ENCODE results near the gene CHIC2. TPM values are rescaled to one million over a fixed set of nuclear protein-coding genes. Genes with fewer than 3 reads are reported as not detected.

CHIC2 gene
- total RNA-seq, 1 experiment from 2014 or later, result 17.7 TPM

DNA sequence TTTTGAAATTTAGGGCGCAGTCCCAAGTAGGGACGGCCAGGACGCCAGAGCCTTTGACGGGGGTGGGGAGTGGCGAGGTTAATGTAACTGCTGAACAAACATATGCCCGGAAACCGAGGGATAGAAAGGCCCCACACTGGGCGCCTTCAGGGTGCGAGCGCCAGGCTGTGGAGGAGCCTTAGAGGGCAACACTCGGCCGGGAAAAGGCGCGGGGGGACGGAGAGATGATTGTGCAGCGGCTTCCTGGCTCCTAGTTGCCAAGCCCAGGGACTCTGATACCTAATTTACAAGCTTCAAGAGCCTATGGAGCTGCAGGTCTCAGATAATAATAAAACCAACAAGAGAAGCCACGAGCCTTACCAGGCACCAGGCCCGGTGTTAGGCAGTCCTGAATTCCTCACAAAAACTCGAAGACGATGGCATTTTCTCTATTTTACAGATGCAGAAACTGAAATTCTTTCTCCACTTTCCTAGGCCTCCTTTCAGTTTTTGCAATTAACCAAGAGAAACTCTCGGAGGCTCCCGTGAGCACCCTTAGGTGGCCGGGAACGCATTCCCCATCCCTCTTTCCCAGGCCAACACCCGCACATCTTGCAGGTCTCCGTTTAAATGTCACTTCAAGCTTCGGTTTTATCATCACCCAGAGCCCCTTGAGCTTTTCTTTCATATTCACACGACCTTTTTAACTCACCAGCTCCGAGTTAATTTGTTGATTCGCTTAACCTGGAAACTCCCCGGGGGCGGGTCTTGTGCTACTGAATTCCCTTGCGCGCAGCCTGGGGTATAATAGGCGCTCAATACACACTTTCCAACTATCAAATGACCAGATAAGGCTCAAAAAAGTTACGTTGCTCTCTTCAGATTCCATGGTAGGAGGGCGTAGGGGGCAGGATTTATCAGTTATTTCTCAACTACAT, 29.2 kb upstream of the CHIC2 start:
- DNase-seq (ENCODE audit: low spot score), result no peak

DNA sequence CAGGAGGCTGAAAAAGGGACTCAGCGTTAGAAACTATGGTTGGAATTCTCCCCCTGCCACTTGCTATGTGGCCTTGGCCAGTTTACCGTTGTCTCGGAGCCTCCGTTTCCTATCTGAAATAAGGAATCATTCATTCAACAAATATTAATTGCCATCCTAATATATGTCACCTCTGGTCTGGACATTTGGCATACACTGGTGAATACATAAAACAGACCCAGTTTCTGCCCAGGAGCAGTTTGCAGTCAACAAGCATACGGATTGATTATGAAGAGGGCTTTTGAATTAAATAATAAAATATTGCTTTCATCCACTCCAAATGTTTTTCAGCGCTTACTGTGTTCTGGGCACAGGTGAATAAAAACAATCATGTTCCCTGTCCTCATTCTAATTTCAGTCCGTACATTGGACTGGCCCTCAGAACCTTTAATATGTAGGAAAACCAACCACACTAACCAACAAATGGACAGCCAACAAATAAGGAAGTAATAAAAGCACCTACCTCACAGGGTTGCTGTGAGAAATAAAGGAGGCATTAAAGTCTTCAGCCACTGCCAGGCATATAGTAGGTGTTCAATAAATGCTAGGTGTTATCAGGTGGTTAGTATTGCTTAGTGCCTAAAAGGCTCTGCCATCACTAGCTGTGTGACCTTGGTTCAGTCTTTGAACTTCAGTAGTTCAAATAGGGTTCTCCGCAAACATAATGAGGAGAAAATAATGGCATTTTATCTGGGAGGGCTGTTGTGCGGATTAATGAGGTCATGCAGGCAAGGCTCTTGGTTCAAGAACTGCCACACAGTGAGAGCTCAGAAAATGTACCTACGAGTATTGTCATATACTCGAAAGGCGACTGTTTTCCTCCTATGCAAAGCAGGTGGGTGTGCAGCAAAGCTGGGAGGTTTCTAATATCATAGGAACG, 28.3 kb upstream of the CHIC2 start:
- no peak for DNase-seq (ENCODE audit: low spot score)

DNA sequence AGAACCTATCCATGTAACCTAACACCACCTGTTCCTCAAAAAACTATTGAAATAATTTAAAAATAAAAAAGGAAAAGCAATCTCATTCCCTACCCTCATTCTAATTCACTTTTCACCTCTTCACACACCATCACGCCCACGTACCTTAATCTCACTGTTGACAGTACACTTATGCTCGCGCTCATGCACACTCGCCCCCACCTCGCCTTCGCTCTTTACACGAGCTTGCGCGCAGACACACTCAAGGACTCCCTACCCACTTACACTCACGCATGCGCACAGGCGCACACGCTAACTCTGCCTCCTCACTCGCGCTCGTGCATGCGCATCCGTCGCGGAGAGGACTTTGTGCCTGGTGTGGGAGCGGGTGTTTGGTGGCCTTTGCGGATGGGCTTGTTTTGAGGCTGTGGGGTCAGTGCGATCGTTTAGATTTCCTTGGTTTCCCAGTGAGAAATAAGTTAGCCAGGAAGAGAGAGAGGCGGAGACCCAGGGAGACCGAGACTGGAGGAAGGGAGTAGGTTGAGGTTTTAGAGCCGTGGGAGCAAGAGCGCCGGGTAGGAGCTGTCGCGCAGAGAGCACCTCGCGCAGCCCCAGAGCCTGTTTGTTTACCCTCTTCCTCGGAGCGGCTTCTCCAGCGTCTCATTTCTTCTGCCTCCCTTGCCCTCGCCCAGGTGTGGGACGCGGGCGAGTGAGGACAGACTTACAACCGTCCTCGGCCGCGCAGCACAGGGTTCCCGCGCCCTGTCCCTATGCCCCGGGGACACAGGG, 27.4 kb upstream of the CHIC2 start:
- DNase-seq (ENCODE audit: low spot score), result peak; percentile 18

DNA sequence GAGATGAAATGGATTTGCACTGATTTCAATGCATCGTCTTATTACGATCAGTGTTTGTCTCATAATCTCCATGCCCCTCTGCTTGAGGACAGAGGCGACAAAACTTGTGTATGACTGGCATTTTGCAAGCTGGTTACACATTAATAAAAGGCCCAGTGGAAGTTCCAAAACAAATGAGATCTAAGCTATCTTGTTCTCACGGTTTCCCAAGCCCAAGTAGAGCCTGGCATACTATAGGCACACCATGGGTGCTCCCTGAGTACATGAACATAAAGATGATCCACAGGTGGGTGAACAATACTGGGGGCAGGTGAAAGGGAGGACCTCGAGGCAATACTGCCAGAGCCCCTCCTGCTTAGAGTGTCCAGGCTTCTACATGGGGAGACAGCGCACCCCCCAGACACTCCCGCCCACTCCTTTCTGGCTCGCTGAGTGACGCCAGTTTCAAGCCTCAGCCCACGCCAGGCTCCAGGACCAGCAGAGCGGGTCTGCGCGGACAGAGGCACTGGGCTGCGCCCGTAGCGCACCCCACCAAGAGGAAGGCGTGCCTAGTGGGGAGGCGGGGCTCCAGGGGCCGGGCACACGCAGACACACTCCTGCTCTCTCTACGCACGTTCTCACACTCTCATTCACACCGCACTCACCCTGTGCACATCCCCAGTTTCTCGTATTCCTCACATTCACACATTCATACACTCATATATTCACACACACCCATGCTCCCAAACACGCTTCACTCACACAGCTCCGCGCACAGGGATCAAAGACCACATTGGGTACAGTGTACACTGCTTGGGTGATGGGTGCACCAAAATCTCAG, 26.6 kb upstream of the CHIC2 start:
- DNase-seq (ENCODE audit: low spot score), result no peak

DNA sequence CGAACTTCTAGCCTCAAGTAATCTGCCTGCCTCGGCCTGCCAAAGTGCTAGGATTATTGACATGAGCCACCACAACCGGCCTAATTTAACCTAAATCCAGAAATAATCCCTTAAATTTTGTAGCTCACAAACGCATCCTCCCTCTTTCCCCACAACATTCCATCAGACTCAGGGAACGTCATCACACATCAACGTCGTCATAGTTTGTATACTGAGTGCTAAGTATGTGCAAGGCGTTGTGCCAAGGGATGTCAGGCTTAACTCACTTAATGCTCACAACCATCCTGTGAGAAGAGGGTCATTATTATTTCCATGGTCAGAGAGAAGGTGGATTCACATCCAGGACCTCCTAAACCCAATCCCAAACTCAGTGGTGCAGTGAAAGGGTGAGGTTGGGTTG, 26.0 kb upstream of the CHIC2 start:
- no peak for DNase-seq (ENCODE audit: low spot score)

DNA sequence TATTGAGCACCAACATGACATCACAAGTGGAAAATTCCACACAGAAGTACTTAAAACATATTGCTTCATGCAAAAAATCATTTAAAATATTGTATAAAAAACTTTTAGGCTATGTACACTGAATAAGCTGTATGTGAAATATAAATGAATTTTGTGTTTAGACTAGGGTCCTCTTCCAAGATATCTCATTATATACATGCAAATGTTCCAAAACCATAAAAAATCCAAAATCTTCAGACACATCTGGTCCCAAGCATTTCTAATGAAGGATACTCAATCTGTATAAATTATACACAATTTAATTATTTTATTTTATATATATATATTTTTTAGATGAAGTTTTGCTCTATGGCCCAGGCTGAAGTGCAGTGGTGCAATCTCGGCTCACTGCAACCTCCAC, 25.5 kb upstream of the CHIC2 start:
- no peak for DNase-seq (ENCODE audit: low spot score)

DNA sequence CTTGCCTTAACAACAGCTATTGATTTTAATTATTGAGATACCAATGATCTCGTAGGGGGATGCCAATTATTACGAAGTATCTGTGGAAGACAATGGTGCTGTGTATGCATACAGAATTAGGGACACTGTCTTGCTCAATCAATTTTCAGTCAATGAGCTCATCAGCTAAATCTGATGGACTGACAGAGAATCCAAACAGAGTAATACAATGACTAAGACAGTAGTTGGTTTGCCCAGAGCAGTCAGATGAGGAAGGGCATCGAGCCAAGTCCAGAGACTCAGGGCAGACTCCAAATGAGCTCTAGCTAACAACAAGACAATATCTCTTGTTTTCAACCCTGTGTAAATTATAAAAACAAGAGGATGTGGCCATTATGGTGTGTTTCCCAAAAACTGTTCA, 20.9 kb upstream of the CHIC2 start:
- DNase-seq (ENCODE audit: low spot score), result no peak

DNA sequence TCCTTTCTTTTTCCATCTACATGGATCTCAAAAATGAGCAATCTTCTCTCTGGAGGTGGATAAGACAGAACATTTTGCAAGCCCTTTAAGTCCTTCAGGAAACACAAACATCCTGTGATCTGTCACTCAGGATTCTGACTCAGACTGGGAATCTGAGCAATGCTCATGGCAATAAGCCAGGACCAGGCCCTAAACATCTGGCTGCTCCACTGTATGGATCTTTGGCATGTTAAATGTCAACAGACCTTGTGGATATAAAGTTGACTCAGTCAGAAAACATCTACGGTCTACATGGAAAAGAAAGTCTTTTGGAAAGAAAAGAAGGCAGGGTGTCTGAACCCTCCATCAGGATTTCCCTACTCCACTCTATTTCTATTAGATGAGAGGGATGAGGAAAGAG, 17.8 kb upstream of the CHIC2 start:
- DNase-seq (ENCODE audit: low spot score), result peak; percentile 95

DNA sequence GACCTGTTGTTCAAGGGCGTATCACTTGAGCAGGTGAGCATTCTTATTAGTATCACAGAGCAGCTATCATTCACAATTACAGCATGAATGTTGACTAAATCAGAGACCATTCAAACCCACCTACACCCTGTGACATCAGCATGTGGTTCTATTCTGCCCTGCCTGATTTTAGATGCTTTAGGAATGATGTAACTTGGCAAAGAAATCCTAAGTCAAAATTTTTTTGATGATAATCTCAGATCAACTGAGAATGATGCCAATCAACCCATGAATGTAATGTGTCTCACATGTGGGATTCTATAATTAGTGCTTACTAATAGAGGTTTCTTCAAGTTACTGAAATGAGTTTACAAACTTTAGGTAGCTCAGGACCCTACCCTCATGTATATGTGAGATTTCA, 13.4 kb upstream of the CHIC2 start:
- no peak for DNase-seq (ENCODE audit: low spot score)

DNA sequence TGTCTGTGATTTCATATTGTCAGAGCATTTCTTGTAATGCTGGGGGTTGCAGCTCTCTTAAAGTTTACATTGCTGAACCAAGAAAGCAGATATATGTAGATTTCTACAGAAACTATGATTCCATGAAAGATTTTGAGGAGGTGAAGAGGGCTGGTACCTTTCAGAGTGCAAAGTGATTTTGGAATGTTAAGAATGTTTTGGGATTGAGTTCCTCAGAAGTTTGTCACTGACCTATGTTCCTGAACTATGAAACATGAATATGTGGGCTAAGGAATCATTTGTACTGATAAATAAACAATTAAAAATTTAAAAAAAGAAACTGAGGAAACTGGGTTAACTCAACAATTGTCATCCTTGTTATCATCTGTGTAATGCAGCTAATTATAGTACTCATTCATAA, 12.3 kb upstream of the CHIC2 start:
- no peak for DNase-seq (ENCODE audit: low spot score)

DNA sequence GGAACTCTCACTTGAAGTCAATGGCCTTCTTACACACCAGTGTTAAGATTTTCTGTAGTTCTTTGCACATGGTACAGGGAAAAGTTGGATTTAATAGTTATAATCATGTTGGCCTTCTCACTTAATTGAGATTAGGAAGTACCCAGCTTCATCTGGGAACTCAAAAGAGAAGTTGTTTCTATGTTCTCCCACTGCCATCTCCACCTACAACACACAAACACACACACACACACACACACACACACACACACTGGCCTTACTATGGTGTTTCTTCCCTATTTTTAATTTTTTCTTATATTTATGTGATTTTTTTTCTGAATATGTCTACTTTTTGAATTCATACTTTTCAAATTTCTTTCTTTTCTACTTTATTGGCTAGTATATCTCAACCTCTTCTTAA, 10.0 kb upstream of the CHIC2 start:
- DNase-seq (ENCODE audit: low spot score), result no peak

DNA sequence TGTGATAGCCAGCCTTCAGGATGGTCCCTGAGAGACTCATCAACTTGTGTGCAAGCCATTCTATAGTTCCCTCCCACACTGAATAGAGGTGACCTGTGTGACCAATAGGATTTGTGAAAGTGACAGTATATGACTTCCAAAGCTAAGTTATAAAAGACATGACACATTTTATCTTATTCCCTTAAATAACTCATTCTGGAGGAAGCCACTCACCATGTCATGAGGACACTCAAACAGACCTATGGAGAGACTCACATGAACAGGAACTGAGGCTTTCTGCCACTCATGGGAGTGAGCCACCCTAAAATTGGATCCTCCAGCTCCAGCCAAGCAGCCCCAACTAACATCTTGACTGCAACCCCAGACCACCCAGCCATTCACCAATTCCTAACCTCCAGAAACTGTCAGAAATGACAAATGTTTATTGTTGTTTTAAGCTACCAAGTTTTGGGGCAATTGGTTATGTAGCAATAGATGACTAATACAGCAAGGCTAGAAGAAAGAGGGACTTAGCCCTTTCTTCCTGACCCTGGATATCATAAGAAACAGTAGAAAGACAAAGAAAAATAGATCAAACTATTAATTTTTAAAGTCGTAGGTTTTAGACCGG, 9.0 kb upstream of the CHIC2 start:
- no peak for DNase-seq (ENCODE audit: low spot score)

DNA sequence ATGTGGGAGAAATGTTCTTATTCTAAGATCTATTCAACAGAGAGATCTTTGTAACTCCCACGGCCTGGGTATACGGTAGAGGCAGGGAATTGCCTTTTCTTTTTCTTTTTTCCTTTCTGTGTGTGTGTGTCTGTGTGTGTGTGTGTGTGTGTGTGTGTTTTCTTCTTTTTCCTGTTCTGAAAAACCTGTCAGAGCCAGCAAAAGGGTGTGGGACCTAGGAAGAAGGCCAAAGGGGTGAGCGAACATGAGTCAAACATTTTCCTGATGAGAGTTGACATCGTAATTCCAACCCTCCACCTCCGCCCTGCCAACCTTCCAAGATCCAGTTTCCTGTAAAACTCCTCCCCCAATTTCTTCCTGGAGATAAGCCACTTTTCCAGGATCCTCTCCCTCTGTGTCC, 2.8 kb upstream of the CHIC2 start:
- peak; percentile 39 for DNase-seq (ENCODE audit: low spot score)

DNA sequence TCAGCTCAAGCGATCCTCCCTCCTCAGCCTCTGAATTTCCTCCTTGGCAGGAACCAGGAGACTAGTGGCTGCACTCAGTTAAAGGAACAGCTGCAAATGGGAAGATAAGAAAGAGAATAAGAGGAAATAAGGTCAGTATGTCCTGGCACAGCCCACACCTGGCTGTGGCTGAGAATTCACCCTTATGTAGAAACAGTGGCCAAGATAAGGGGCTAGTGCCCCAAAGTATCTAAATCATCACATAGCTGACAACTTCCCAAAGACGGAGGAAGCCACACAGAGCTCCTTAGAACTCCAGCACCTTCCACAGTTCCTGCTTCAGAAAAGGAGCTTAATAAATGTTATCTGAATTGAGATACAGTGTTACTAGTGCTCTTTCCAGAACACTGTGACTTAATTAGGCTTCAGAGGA, 2.3 kb upstream of the CHIC2 start:
- no peak for DNase-seq (ENCODE audit: low spot score)

DNA sequence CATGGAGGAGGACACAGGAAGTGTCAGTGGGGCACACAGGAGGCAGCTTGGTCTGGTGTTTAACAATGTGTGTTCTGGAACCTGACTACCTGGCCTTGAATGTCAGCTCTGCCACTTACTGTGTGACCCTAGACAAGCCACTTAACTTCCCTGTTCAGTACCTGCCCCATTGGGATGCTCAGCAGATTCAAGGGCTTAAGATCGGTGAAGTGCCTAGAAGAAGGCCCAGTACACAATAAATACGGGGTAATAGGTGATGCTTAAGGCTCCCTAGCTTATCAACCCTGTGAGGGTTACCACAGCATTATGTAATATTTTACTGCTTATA, 1.6 kb upstream of the CHIC2 start:
- DNase-seq (ENCODE audit: low spot score), result no peak

DNA sequence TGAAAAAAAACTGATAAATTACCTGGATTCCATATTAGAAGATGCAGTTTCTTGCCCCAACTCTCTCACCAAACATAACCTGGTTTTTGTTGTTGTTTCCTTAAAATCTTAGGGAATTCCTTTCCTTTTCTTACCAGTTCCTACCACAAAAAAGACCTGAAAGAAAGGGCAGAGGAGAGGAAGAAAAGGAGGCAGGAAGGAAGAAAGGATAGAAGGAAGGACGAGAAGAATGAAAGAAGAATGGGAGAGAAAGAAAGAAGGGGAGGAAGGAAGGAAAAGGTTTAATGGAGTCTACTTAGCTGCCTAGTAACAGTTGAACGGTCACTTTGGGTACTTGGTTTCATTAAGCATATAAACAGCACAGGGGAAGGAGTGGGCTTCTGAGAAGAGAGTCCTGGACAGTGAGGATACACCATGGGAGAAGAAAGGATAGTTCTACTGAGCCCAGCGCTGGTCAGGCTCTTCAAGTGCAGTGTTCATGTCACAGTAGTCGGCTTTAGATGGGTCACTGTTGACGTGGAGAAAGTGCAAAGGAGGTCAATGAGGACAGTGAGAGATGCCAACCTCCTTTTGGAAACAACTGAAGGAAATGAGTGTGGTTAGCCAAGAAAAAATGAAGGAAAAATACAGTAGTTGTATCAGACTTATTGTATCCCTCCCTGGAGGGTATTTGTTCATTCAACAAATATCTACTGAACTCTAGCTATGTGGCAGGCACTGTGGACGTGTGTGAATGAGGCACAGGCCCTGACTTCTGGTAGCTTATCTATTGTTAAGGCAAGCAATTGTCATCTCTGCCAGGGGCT, 1.1 kb upstream of the CHIC2 start:
- no peak for DNase-seq (ENCODE audit: low spot score)

DNA sequence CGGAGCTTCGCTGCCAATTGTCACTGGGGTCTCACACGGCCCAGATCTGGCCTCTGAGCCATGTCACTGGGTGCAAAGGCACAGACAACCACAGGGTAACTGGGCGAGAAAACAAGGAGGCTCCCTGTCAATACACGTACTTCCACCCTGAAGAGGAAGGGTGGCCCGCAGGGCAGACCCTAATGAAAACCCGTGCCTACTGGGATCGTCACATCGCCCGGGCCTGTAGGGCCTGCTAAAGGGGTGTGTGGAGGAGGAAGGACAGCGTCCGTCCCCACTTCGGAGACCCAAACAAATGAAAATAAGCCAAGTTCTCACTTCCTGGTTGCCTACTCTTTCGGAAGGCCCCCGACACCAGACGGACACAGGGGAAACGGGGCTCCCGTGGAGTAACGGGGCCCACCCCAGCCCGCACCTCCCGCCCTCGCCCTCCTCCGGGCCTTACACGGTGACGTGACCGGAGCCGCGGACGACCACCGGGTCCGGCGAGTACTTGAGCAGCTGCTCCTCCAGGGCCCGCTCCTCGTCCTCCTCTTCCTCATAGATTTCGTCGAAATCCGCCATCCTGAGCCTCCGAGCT, 578 bp downstream of the CHIC2 start:
- DNase-seq (ENCODE audit: low spot score), result no peak

DNA sequence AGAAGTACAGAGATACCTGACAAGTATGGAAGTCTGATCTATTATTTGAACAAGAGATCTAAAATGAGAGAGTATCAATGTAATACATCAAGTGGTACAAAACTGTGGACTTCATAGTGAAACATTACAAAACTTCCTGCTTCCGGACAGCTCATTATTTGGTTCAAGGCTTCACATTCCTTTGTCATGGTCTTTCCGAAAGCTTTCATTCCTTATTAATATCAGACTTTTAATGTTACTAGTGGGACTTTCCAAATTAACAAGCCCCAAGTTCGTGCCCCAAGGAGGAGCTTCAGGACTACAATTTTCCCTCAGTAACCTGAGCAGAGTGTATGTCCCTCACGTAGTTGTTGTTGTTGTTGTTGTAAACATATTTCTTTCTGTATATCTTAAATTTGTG, 1.2 kb downstream of the CHIC2 start:
- no peak for DNase-seq (ENCODE audit: low spot score)

DNA sequence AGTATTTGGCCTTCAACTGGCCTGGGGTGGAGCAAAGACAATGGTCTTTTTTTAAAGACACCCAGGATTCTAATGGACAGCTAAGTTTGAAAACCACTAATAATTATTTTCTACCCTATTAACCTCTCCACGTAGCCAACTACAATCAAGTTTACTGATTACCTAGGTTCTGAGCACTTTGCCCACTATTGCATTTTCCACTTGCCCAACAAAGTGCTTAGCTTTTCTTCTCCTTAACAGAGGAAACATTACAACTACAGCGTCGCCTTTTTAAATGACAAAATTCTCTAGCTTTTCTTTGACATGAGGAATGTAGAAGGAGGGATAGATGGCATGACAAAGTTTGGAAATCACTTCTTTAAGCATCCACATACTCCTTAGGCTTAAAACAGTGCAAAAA, 2.0 kb downstream of the CHIC2 start:
- no peak for DNase-seq (ENCODE audit: low spot score)

DNA sequence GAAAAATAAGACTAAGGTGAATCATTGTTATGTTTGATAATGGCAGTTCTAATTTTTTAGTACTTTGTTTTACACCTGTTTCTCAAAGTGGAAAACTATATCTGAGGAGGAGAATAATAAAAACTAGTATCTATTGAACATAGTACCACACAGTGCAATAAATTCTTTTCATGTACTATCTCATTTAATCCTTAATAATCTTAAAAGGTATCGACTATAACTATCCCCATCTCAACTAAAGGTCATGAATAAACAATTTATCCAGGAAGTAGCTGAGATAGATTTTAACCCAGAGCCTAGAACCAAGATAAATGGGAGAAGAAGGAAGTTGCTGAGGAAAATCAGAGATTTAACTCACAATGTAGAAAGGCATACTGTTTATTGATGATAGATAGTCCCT, 2.5 kb downstream of the CHIC2 start:
- no peak for DNase-seq (ENCODE audit: low spot score)

Data from H4 (cell line).